Spinal cord (tissue), 10 donors: ENCODE results near the gene CHST3. TPM values are rescaled to one million over a fixed set of nuclear protein-coding genes. Genes with fewer than 3 reads are reported as not detected.

Experiments used
- DNase-seq, 6 donors: peaks; one replicate each; pipeline versions ENCODE4 v3.0.0 to v3.0.0-alpha.2; 2013 to 2015; ENCODE audit warnings: low spot score in 6 of 6, low read depth in 4 of 6
- H3K27ac ChIP-seq: one replicate; pipeline ENCODE4 v1.5.1; 2013; ENCODE audit warnings: low read depth, low read length, control low read depth
- H3K27me3 ChIP-seq: one replicate; pipeline ENCODE4 v1.6.1; 2013; ENCODE audit warnings: low read length; ENCODE audit not compliant: control insufficient read depth, insufficient read depth
- H3K36me3 ChIP-seq: one replicate; pipeline ENCODE4 v1.6.1; 2013; ENCODE audit warnings: low read length; ENCODE audit not compliant: control insufficient read depth, insufficient read depth
- H3K4me1 ChIP-seq: one replicate; pipeline ENCODE4 v1.6.1; 2013; ENCODE audit warnings: low read length; ENCODE audit not compliant: control insufficient read depth, insufficient read depth
- H3K4me3 ChIP-seq: one replicate; pipeline ENCODE4 v1.5.1; 2013; ENCODE audit warnings: low read depth, low read length, control low read depth
- H3K9me3 ChIP-seq: one replicate; pipeline ENCODE4 v1.6.1; 2013; ENCODE audit warnings: low read length; ENCODE audit not compliant: control insufficient read depth, insufficient read depth
- WGBS: methylation state at CpG from one replicate; pipeline ENCODE4 v1.1.5; 2013; ENCODE audit warnings: missing lambda C conversion rate; ENCODE audit not compliant: insufficient coverage; 5-methylcytosine and 5-hydroxymethylcytosine counted together
- polyA plus RNA-seq, 2 donors: library from polyadenylated mRNA; unstranded; fragments of 120-200 nt; gene quantifications; one replicate each; pipeline ENCODE4 v1.2.1, GENCODE V29; 2013; ENCODE audit not compliant: insufficient read length in 2 of 2
- total RNA-seq, 2 donors: library from RNA; depleted of rRNA in 1 of 2; stranded (reverse); fragments of 120-200 nt in 1 of 2; fragments of >200 nt in 1 of 2; gene quantifications; one replicate each; pipeline versions ENCODE4 v1.2.3 to v1.2.4, GENCODE V29; 2013 to 2014
- donor health status: healthy.

Gene CHST3
- total and polyA plus RNA-seq, 4 donors: 28.4 to 34.2 (median 31.3) TPM

- 84% methylated on average over 59 of the region's 59 CpGs for WGBS
- H3K4me1 ChIP-seq: peaks cover 74% of the 10 kb centered on the region
These were observed 43.2 kb downstream of the CHST3 start for GRCh38 chr10:72007246-72007892.

GRCh38 chr10:72008096-72008981 is 44.1 kb downstream of the CHST3 start:
- Histone ChIP-seq H3K27me3 (no peaks in the 10 kb centered on the region), H3K27ac (peak overlapping the region; percentile 84), H3K36me3 (peaks cover 33% of the 10 kb centered on the region), H3K4me3 (no peak overlapping the region), H3K4me1 (peaks cover 77% of the 10 kb centered on the region), H3K9me3 (no peaks in the 10 kb centered on the region)
- DNase-seq: no peak
- WGBS: 76% methylated on average over 57 of the region's 58 CpGs

More at GRCh38 chr10:72007246-72007892, 43.2 kb downstream of the CHST3 start:
- Histone ChIP-seq H3K27me3 (no peaks in the 10 kb centered on the region), H3K4me3 (no peak overlapping the region), H3K27ac (peak overlapping the region; percentile 29), H3K36me3 (peaks cover 33% of the 10 kb centered on the region), H3K9me3 (no peaks in the 10 kb centered on the region)
- DNase-seq: peak in 1 of 6 donors; percentile 41

- Histone ChIP-seq H3K27me3 (no peaks in the 10 kb centered on the region), H3K27ac (peak overlapping the region; percentile 84), H3K4me3 (no peak overlapping the region), H3K36me3 (peaks cover 33% of the 10 kb centered on the region), H3K4me1 (peaks cover 84% of the 10 kb centered on the region), H3K9me3 (no peaks in the 10 kb centered on the region)
- DNase-seq: no peak
- 21% methylated on average over 7 of the region's 9 CpGs for WGBS
These were observed 44.8 kb downstream of the CHST3 start for GRCh38 chr10:72009051-72009424.

- Histone ChIP-seq H3K4me1 (peaks cover 89% of the 10 kb centered on the region), H3K27me3 (no peaks in the 10 kb centered on the region), H3K27ac (peak overlapping the region; percentile 84), H3K9me3 (no peaks in the 10 kb centered on the region), H3K36me3 (peaks cover 33% of the 10 kb centered on the region), H3K4me3 (no peak overlapping the region)
- 5% methylated on average over 9 of the region's 12 CpGs for WGBS
- peak in 5 of 6 donors; percentile 74 to 94 (median 83) for DNase-seq
These were observed 45.4 kb downstream of the CHST3 start for GRCh38 chr10:72009425-72010081.

GRCh38 chr10:72010234-72010973 is 46.2 kb downstream of the CHST3 start:
- DNase-seq: no peak
- WGBS: 42% methylated on average over 3 of the region's 7 CpGs
- H3K27ac ChIP-seq: peak overlapping the region; percentile 84
- H3K4me1 ChIP-seq: peaks cover 97% of the 10 kb centered on the region
- H3K27me3 ChIP-seq: no peaks in the 10 kb centered on the region
- H3K36me3 ChIP-seq: peaks cover 36% of the 10 kb centered on the region
- no peaks in the 10 kb centered on the region for H3K9me3 ChIP-seq
- no peak overlapping the region for H3K4me3 ChIP-seq

GRCh38 chr10:72011016-72011415 is 46.8 kb downstream of the CHST3 start:
- peaks cover 98% of the 10 kb centered on the region for H3K4me1 ChIP-seq
- H3K9me3 ChIP-seq: no peaks in the 10 kb centered on the region
- H3K27ac ChIP-seq: peak overlapping the region; percentile 84
- H3K27me3 ChIP-seq: no peaks in the 10 kb centered on the region
- H3K36me3 ChIP-seq: peaks cover 36% of the 10 kb centered on the region
- DNase-seq: no peak
- H3K4me3 ChIP-seq: no peak overlapping the region
- 82% methylated on average over 9 of the region's 9 CpGs for WGBS

- DNase-seq: no peak
- Histone ChIP-seq H3K4me1 (peaks cover 98% of the 10 kb centered on the region), H3K9me3 (no peaks in the 10 kb centered on the region), H3K4me3 (no peak overlapping the region), H3K27me3 (no peaks in the 10 kb centered on the region), H3K27ac (peak overlapping the region; percentile 84), H3K36me3 (peaks cover 36% of the 10 kb centered on the region)
- 56% methylated on average over 7 of the region's 8 CpGs for WGBS
These were observed 47.3 kb downstream of the CHST3 start for GRCh38 chr10:72011468-72011867.

GRCh38 chr10:72011976-72012512 is 47.8 kb downstream of the CHST3 start:
- Histone ChIP-seq H3K27me3 (no peaks in the 10 kb centered on the region), H3K4me3 (no peak overlapping the region), H3K27ac (peak overlapping the region; percentile 84), H3K4me1 (peaks cover 98% of the 10 kb centered on the region), H3K9me3 (no peaks in the 10 kb centered on the region), H3K36me3 (peaks cover 30% of the 10 kb centered on the region)
- no peak for DNase-seq
- WGBS: 75% methylated on average over 5 of the region's 7 CpGs

GRCh38 chr10:72012796-72013195 is 48.6 kb downstream of the CHST3 start:
- Histone ChIP-seq H3K27ac (peak overlapping the region; percentile 67), H3K4me3 (no peak overlapping the region), H3K4me1 (peaks cover 98% of the 10 kb centered on the region)

More at GRCh38 chr10:72012796-72013195, 48.6 kb downstream of the CHST3 start:
- Histone ChIP-seq H3K27me3 (no peaks in the 10 kb centered on the region), H3K9me3 (no peaks in the 10 kb centered on the region), H3K36me3 (peaks cover 23% of the 10 kb centered on the region)
- peak in 2 of 6 donors; percentile 55 to 73 for DNase-seq
- WGBS: 61% methylated on average over 7 of the region's 7 CpGs
